HuH-7.5 (cell line): ENCODE data around the gene ARF1.
"Not testable (repeated sequence)": the region's sequence is repeated elsewhere in the genome, so short reads cannot be mapped to it uniquely, and the experiment has no call there.

Experiments
- DNase-seq: peaks from one replicate; pipeline ENCODE4 v3.0.0; 2011; ENCODE audit warnings: low spot score

Gene ARF1

GRCh38 chr1:228102791-228103620, 20.5 kb downstream of the ARF1 start, which contains the start of gene C1orf35:
Gene C1orf35 (minus strand): TSS chr1:228103325. CDS start chr1:228103227, 98 bp downstream.
- peak; percentile 99 for DNase-seq

GRCh38 chr1:228104526-228105269, 22.2 kb downstream of the ARF1 start:
- DNase-seq, result no peak

- DNase-seq, result no peak
Observed at GRCh38 chr1:228105270-228105995, 22.9 kb downstream of the ARF1 start.

- DNase-seq, result no peak
Observed at GRCh38 chr1:228105996-228106799, 23.7 kb downstream of the ARF1 start.

GRCh38 chr1:228106800-228107054, 24.2 kb downstream of the ARF1 start:
- DNase-seq, result no peak

- DNase-seq, result no peak
Observed at GRCh38 chr1:228107636-228108035, 25.1 kb downstream of the ARF1 start.

- no peak for DNase-seq
Observed at GRCh38 chr1:228108055-228108690, 25.7 kb downstream of the ARF1 start.

- DNase-seq, result no peak
Observed at GRCh38 chr1:228108742-228109072, 26.2 kb downstream of the ARF1 start.

- DNase-seq, result peak; percentile 95
Observed at GRCh38 chr1:228109073-228109961, 26.8 kb downstream of the ARF1 start, which contains the start of gene MRPL55. Gene MRPL55 (minus strand): TSS chr1:228109299. CDS start chr1:228108260, 1,039 bp downstream.

GRCh38 chr1:228109962-228110488, 27.5 kb downstream of the ARF1 start:
- peak; percentile 19 for DNase-seq

GRCh38 chr1:228110556-228110955, 28.0 kb downstream of the ARF1 start:
- DNase-seq, result no peak

- not testable (repeated sequence) for DNase-seq
Observed at GRCh38 chr1:228111315-228111714, 28.8 kb downstream of the ARF1 start.

- DNase-seq, result no peak
Observed at GRCh38 chr1:228112167-228112566, 29.7 kb downstream of the ARF1 start.

GRCh38 chr1:228112617-228113016, 30.1 kb downstream of the ARF1 start:
- no peak for DNase-seq

GRCh38 chr1:228114827-228115226, 32.3 kb downstream of the ARF1 start:
- no peak for DNase-seq

GRCh38 chr1:228117335-228117734, 34.8 kb downstream of the ARF1 start:
- DNase-seq, result no peak

GRCh38 chr1:228118040-228118439, 35.5 kb downstream of the ARF1 start:
- DNase-seq, result no peak

GRCh38 chr1:228120351-228120750, 37.8 kb downstream of the ARF1 start:
- DNase-seq, result no peak

GRCh38 chr1:228120857-228121489, 38.5 kb downstream of the ARF1 start:
- no peak for DNase-seq
